Vagina (tissue), 2 donors: ENCODE measurements around the gene GTF3C1.

Source experiments
- CTCF ChIP-seq, 3 experiments: fragments of 450-650 bp in 2 of 3; fragments of 200-600 bp in 1 of 3; sonication (generic) in 1 of 3; IDR thresholded peaks; one replicate each; pipeline ENCODE4 v1.5.1; 2017 to 2019; ENCODE audit warnings: antibody characterized with exemption in 3 of 3, mild to moderate bottlenecking in 2 of 3, moderate library complexity in 2 of 3
- POLR2A ChIP-seq, 2 donors: fragments of 450-650 bp; IDR thresholded peaks; one replicate each; pipeline ENCODE4 v1.6.1; 2017; ENCODE audit warnings: antibody characterized with exemption in 2 of 2, mild to moderate bottlenecking in 2 of 2, moderate library complexity in 2 of 2

- TF ChIP-seq CTCF (IDR thresholded peaks at IDR 0.05) (no peak), POLR2A (IDR thresholded peaks at IDR 0.05) (no peak)
Observed at GRCh38 chr16:27505297-27506236, 44.1 kb downstream of the GTF3C1 start.
